Gastroesophageal sphincter (tissue), 4 donors: ENCODE data around the gene PDE1C. TPM values are rescaled to one million over a fixed set of nuclear protein-coding genes. Genes with fewer than 3 reads are reported as not detected.

ENCODE experiments used
- ATAC-seq: fragments of 150-250 bp; one replicate; pipeline ENCODE4 v1.9.1; 2016; ENCODE audit warnings: mild to moderate bottlenecking, moderate library complexity
- H3K27ac ChIP-seq, 4 donors: fragments of 200-600 bp; sonication (generic) in 3 of 4; 1 replicate in 3 of 4; 2 replicates in 1 of 4; pipeline ENCODE4 v1.5.1; 2016 to 2019
- H3K27me3 ChIP-seq: fragments of 200-600 bp; sonication (generic); one replicate; pipeline ENCODE4 v1.5.1; 2019
- H3K36me3 ChIP-seq, 2 donors: fragments of 200-600 bp; sonication (generic); one replicate each; pipeline ENCODE4 v1.5.1; 2019; ENCODE audit warnings: control low read depth in 1 of 2
- H3K4me1 ChIP-seq, 3 donors: fragments of 200-600 bp; sonication (generic); 1 replicate in 2 of 3; 2 replicates in 1 of 3; pipeline ENCODE4 v1.5.1; 2016 to 2019; ENCODE audit warnings: control low read depth in 2 of 3
- H3K4me3 ChIP-seq, 2 donors: fragments of 200-600 bp; sonication (generic); one replicate each; pipeline ENCODE4 v1.5.1; 2019; ENCODE audit warnings: mild to moderate bottlenecking in 1 of 2, moderate library complexity in 1 of 2
- H3K9me3 ChIP-seq, 3 donors: fragments of 200-600 bp; sonication (generic); one replicate each; pipeline ENCODE4 v1.5.1; 2017 to 2019; ENCODE audit warnings: control low read depth in 2 of 3
- EP300 ChIP-seq: sonication (generic); formaldehyde crosslinking; IDR thresholded peaks from one replicate; pipeline ENCODE4 v1.6.1; 2017; ENCODE audit warnings: antibody characterized with exemption, mild to moderate bottlenecking
- POLR2A ChIP-seq, 2 donors: fragments of 450-650 bp; IDR thresholded peaks; one replicate each; pipeline ENCODE4 v1.6.1; 2017; ENCODE audit warnings: antibody characterized with exemption in 2 of 2, mild to moderate bottlenecking in 2 of 2, moderate library complexity in 1 of 2
- POLR2AphosphoS5 ChIP-seq: sonication (generic); formaldehyde crosslinking; IDR thresholded peaks from one replicate; pipeline ENCODE4 v1.6.1; 2017; ENCODE audit warnings: antibody characterized with exemption
- WGBS, 2 donors: methylation state at CpG; one replicate each; pipeline ENCODE4 v1.1.5; 2018; ENCODE audit warnings: low coverage in 1 of 2; 5-methylcytosine and 5-hydroxymethylcytosine counted together
- total RNA-seq, 4 donors: library from RNA; depleted of rRNA; stranded (reverse); fragments of >200 nt; gene quantifications; one replicate each; pipeline ENCODE4 v1.1.0, GENCODE V29; 2016
- TF ChIP-seq, protein P1 (sequence below), 4 experiments: fragments of 200-600 bp in 2 of 4; fragments of 450-650 bp in 2 of 4; sonication (generic) in 1 of 4; IDR thresholded peaks; one replicate each; pipeline ENCODE4 v1.5.1; 2017 to 2019; ENCODE audit warnings: antibody characterized with exemption in 4 of 4, mild to moderate bottlenecking in 2 of 4, moderate library complexity in 2 of 4

PDE1C gene
- total RNA-seq = 10 to 100 TPM; 17.2 to 28.8 (median 21.7) TPM

GRCh38 chr7:32070406-32071360 lies at the start of gene PDE1C:
Gene PDE1C (minus strand): TSS chr7:32070407.
- 0 to 2% methylated on average over 5 to 33 of the region's 88 CpGs for WGBS, 2 donors
- Histone ChIP-seq H3K9me3 (no peaks in the 10 kb centered on the region), H3K4me3 (peak within 1 kb of the TSS; percentile 43 to 70), H3K36me3 (no peaks in the 10 kb centered on the region), H3K27me3 (peaks cover 9% of the 10 kb centered on the region), H3K4me1 (peaks cover 0 to 44% (median 0%) of the 10 kb centered on the region in 3 donors), H3K27ac (peak within 1 kb of the TSS; percentile 17 to 87 (median 82))
- peak; percentile 54 for ATAC-seq
- TF ChIP-seq POLR2AphosphoS5 (no peak), EP300 (no peak), POLR2A (IDR thresholded peaks at IDR 0.05) (no peak)
- TF ChIP-seq, protein P1, sequence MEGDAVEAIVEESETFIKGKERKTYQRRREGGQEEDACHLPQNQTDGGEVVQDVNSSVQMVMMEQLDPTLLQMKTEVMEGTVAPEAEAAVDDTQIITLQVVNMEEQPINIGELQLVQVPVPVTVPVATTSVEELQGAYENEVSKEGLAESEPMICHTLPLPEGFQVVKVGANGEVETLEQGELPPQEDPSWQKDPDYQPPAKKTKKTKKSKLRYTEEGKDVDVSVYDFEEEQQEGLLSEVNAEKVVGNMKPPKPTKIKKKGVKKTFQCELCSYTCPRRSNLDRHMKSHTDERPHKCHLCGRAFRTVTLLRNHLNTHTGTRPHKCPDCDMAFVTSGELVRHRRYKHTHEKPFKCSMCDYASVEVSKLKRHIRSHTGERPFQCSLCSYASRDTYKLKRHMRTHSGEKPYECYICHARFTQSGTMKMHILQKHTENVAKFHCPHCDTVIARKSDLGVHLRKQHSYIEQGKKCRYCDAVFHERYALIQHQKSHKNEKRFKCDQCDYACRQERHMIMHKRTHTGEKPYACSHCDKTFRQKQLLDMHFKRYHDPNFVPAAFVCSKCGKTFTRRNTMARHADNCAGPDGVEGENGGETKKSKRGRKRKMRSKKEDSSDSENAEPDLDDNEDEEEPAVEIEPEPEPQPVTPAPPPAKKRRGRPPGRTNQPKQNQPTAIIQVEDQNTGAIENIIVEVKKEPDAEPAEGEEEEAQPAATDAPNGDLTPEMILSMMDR (IDR thresholded peaks at IDR 0.05) = no peak

DNA sequence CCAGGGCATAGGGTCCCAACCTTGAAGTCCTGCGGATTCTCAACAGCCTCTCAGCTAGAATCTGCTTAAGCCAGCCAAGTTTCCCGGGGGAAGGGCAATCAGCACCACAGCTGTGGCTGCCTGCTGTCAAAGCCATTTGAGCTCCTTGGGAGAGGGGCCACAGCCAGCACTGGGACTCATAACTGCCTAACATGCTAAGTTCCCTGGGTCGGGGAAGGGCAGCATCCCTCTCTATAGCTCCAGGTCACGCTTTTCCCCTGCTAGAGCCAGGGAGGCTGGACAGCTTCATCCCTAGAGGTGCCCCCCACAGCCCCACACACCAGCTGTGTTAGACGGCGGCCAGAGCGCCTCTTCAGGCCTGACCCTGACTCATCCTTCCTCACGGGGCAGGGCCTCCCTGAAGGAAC lies 49.6 kb upstream of the PDE1C start:
- TF ChIP-seq EP300 (no peak), POLR2AphosphoS5 (no peak), POLR2A (IDR thresholded peaks at IDR 0.05) (no peak)
- TF ChIP-seq, protein P1 (IDR thresholded peaks at IDR 0.05) = no peak
- peaks cover 0 to 12% (median 0%) of the 10 kb centered on the region in 3 donors for H3K9me3 ChIP-seq
- no peaks in the 10 kb centered on the region for H3K4me1 ChIP-seq
- no peak overlapping the region for H3K4me3 ChIP-seq
- H3K27me3 ChIP-seq = no peaks in the 10 kb centered on the region
- no CpG with 5 or more reads among the region's 8 CpGs for WGBS, 2 donors
- no peaks in the 10 kb centered on the region for H3K36me3 ChIP-seq
- ATAC-seq = no peak
- H3K27ac ChIP-seq = no peak overlapping the region

DNA sequence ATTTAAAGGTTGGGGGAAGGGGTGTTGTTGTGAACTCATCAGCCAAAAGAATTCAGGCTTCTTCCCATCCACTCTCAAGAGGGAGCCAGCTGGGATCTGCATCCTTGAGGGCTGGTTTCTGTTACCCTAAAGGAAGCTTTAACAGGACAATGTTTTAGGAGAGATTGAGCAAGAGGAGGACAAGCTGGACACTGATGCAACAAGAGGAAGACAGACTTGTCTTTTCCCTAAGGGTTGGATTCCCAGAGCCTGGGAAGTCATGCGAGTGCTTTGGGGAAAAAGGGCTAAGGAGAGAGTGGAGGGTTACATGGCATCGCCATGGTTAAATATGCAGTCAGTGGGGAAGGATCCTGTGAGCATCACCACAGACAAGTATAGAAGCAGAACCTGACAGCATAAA lies 47.6 kb upstream of the PDE1C start:
- H3K36me3 ChIP-seq = no peaks in the 10 kb centered on the region
- no peaks in the 10 kb centered on the region for H3K27me3 ChIP-seq
- ATAC-seq = no peak
- H3K4me1 ChIP-seq = no peaks in the 10 kb centered on the region
- TF ChIP-seq, protein P1 (IDR thresholded peaks at IDR 0.05) = no peak
- no peak for TF ChIP-seq POLR2AphosphoS5
- H3K27ac ChIP-seq = no peak overlapping the region
- no peaks in the 10 kb centered on the region for H3K9me3 ChIP-seq
- no peak overlapping the region for H3K4me3 ChIP-seq
- WGBS, 2 donors = 50% methylated on average over 2 of the region's 2 CpGs

- H3K4me1 ChIP-seq = no peaks in the 10 kb centered on the region
- H3K27ac ChIP-seq = no peak overlapping the region
- H3K4me3 ChIP-seq = no peak overlapping the region
- TF ChIP-seq POLR2AphosphoS5 = no peak
- H3K36me3 ChIP-seq = no peaks in the 10 kb centered on the region
- H3K27me3 ChIP-seq = no peaks in the 10 kb centered on the region
- no peak for ATAC-seq
- peaks cover 0 to 8% (median 0%) of the 10 kb centered on the region in 3 donors for H3K9me3 ChIP-seq
Measured at GRCh38 chr7:32116436-32116835, 46.2 kb upstream of the PDE1C start.

GRCh38 chr7:32115831-32116230 lies 45.6 kb upstream of the PDE1C start:
- no peaks in the 10 kb centered on the region for H3K36me3 ChIP-seq
- no peaks in the 10 kb centered on the region for H3K4me1 ChIP-seq
- no peaks in the 10 kb centered on the region for H3K27me3 ChIP-seq
- peaks cover 0 to 14% (median 0%) of the 10 kb centered on the region in 3 donors for H3K9me3 ChIP-seq
- no peak overlapping the region for H3K4me3 ChIP-seq
- WGBS, 2 donors = 88 to 89% methylated on average over 1 of the region's 1 CpG
- no peak for ATAC-seq
- H3K27ac ChIP-seq = no peak overlapping the region
- TF ChIP-seq EP300 (no peak), POLR2A (IDR thresholded peaks at IDR 0.05) (no peak), POLR2AphosphoS5 (no peak)
- TF ChIP-seq, protein P1 (IDR thresholded peaks at IDR 0.05) = no peak
